Endodermal cell (in vitro differentiated cells): ENCODE results near the gene METTL8. TPM values are rescaled to one million over a fixed set of nuclear protein-coding genes. Genes with fewer than 3 reads are reported as not detected.

Experiments used
- DNase-seq: peaks from one replicate; pipeline ENCODE4 v3.0.0-alpha.2; 2017
- H3K27ac ChIP-seq: 2 replicates; pipeline ENCODE4 v1.5.1; 2013; ENCODE audit warnings: mild to moderate bottlenecking, low read depth, low read length, moderate library complexity
- H3K27me3 ChIP-seq: 2 replicates; pipeline ENCODE4 v1.6.1; 2013; ENCODE audit warnings: mild to moderate bottlenecking, low read length, moderate library complexity; ENCODE audit not compliant: insufficient read depth, control insufficient read depth, poor library complexity, severe bottlenecking
- H3K36me3 ChIP-seq: 2 replicates; pipeline ENCODE4 v1.7.0; 2013; ENCODE audit warnings: mild to moderate bottlenecking, low read length, moderate library complexity; ENCODE audit not compliant: control insufficient read depth, insufficient read depth
- H3K4me1 ChIP-seq: one replicate; pipeline ENCODE4 v1.7.0; 2013; ENCODE audit warnings: low read length; ENCODE audit not compliant: control insufficient read depth, insufficient read depth
- H3K4me3 ChIP-seq: 2 replicates; pipeline ENCODE4 v1.5.1; 2013; ENCODE audit warnings: mild to moderate bottlenecking, low read length, moderate library complexity
- H3K9ac ChIP-seq: 2 replicates; pipeline ENCODE4 v1.6.1; 2013; ENCODE audit warnings: mild to moderate bottlenecking, low read length, moderate library complexity; ENCODE audit not compliant: poor library complexity, severe bottlenecking; ENCODE audit errors: extremely low read depth
- H3K9me3 ChIP-seq: 2 replicates; pipeline ENCODE4 v1.6.1; 2013; ENCODE audit warnings: mild to moderate bottlenecking, low read length, moderate library complexity; ENCODE audit not compliant: control insufficient read depth
- H3K27ac Mint-ChIP-seq: 2 replicates; pipeline ENCODE4 v1.8.0; 2020; ENCODE audit warnings: mixed read lengths
- H3K27me3 Mint-ChIP-seq: 2 replicates; pipeline ENCODE4 v1.8.0; 2021; ENCODE audit warnings: mild to moderate bottlenecking, mixed read lengths; ENCODE audit not compliant: insufficient read depth
- H3K36me3 Mint-ChIP-seq: 2 replicates; pipeline ENCODE4 v1.8.0; 2020; ENCODE audit warnings: low read depth, mixed read lengths
- H3K4me1 Mint-ChIP-seq: 2 replicates; pipeline ENCODE4 v1.8.0; 2020; ENCODE audit warnings: mixed read lengths
- H3K4me3 Mint-ChIP-seq: 2 replicates; pipeline ENCODE4 v1.8.0; 2020; ENCODE audit warnings: mild to moderate bottlenecking, moderate library complexity, mixed read lengths
- H3K9me3 Mint-ChIP-seq: 2 replicates; pipeline ENCODE4 v1.8.0; 2020; ENCODE audit warnings: mild to moderate bottlenecking, mixed read lengths
- CTCF ChIP-seq: fragments of 200-600 bp; sonication (generic); conservative IDR thresholded peaks from 2 replicates; pipeline ENCODE4 v1.5.0; 2021; ENCODE audit warnings: antibody characterized with exemption, mild to moderate bottlenecking
- WGBS, 2 experiments: methylation state at CpG; one replicate each; pipeline versions ENCODE4 v1.1.5 to v1.1.7; 2013; ENCODE audit warnings: missing lambda C conversion rate in 2 of 2, mixed read lengths in 1 of 2; ENCODE audit not compliant: insufficient coverage in 1 of 2, insufficient read length in 1 of 2; 5-methylcytosine and 5-hydroxymethylcytosine counted together
- total RNA-seq, 2 donors: library from RNA; stranded (reverse); fragmentation: NEBNext Ultra II Directional in 1 of 2; extraction: Animal tissue kit (Norgen Biotek cat#: 25700) in 1 of 2; gene quantifications; 2 replicates in 1 of 2; 3 replicates in 1 of 2; pipeline ENCODE4 v1.2.1, GENCODE V29; 2021

Gene METTL8
- total RNA-seq, 2 donors from 2014 or later, result 20.3 to 33.6 TPM

DNA sequence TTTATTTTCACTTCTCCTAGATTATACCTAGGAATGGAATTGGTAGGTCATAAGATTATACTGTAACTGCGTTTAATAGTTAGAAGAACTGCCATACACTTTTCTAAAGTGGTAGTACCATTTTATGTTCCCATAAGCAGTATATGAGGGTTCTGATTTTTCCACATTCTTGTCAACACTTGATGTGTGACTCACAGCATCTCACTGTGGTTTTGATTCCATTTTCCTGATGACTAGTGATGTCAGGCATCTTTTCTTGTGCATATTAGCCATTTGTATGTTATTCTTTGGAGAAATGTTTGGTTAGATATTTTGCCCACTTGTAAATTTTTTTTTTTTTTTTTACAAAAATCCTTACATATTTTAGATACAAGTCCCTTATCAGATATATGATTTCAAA is 2.5 kb upstream of the METTL8 start:
- Histone ChIP-seq H3K27me3 (no peaks in the 10 kb centered on the region), H3K36me3 (peaks cover 46% of the 10 kb centered on the region), H3K27ac (no peak overlapping the region), H3K9me3 (peaks cover 20% of the 10 kb centered on the region), H3K9ac (no peak overlapping the region), H3K4me1 (no peaks in the 10 kb centered on the region), H3K4me3 (peak overlapping the region; percentile 79)
- Mint-ChIP-seq H3K9me3 (peaks cover 2% of the 10 kb centered on the region), H3K27ac (no peak overlapping the region), H3K36me3 (peaks cover 50% of the 10 kb centered on the region), H3K27me3 (no peaks in the 10 kb centered on the region), H3K4me3 (no peak overlapping the region), H3K4me1 (peaks cover 22% of the 10 kb centered on the region)
- 95% methylated on average over 1 of the region's 1 CpG; no CpG with 5 or more reads in 1 of the 2 experiments for WGBS, 2 experiments
- DNase-seq, result no peak
- no peak for TF ChIP-seq CTCF

DNA sequence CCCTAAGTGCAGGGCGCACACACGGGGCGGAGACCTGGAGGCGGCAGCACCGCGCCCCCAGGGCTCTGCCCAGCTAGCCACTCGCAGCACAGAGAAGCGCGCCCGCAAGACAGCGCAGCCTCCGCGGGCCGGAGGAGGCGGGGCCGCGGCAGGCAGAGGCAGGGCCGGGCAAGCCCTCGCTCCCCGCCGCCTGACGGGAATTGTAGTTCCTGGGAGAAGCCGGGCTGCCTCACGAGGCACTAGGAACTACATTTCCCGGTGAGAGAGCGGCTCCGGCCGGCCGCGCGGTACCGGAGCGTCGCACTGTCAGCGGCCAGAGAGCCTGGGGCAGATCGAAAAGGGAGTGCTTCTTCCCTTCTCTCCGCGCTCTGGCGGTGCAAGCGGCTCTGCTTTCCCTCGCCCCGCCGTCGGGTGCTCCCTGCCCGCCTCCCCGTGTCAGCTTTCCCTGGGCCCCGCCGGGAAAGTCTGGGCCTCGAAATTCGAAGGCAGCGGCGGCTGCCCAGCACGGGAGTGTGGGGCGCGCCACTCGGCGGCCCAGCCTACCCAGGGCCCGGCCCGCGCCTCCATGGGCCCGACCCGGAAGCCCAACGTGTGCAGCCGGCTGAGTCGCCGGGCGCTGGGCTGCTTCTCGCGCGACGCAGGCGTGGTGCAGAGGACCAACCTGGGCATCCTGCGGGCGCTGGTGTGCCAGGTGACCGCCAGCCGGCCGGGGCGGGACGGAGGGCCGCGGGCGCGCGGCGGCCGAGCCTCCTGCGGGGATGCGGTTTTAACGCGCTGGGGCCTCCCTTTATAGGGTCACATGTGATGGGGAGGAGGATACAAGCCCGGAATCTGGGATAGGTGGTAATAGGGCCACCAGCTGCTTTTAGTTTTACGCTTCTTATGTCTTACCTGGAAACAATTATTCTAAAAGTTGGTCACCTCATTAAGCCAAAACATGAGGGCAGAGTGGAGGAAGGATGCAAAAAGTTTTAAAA is 511 bp upstream of the METTL8 start, which contains the start of gene DCAF17:
TSS of gene DCAF17 (plus strand) at position 214 of the 977 bp plus-strand sequence. CDS start at position 566, 352 bp downstream.
- H3K9ac ChIP-seq, result peak within 1 kb of the TSS; percentile 55
- H3K27ac ChIP-seq, result peak within 1 kb of the TSS; percentile 82
- H3K4me1 Mint-ChIP-seq, result peaks cover 31% of the 10 kb centered on the region
- peaks cover 34% of the 10 kb centered on the region for H3K36me3 ChIP-seq
- H3K4me3 Mint-ChIP-seq, result peak within 1 kb of the TSS; percentile 68
- 0% methylated on average over 47 to 92 of the region's 92 CpGs for WGBS, 2 experiments
- H3K9me3 Mint-ChIP-seq, result peaks cover 2% of the 10 kb centered on the region
- H3K4me3 ChIP-seq, result peak within 1 kb of the TSS; percentile 79
- peaks cover 42% of the 10 kb centered on the region for H3K36me3 Mint-ChIP-seq
- no peaks in the 10 kb centered on the region for H3K27me3 Mint-ChIP-seq
- DNase-seq, result peak; percentile 99
- peaks cover 29% of the 10 kb centered on the region for H3K9me3 ChIP-seq
- H3K27me3 ChIP-seq, result no peaks in the 10 kb centered on the region
- peak; percentile 1 for TF ChIP-seq CTCF
- peak within 1 kb of the TSS; percentile 97 for H3K27ac Mint-ChIP-seq
- no peaks in the 10 kb centered on the region for H3K4me1 ChIP-seq

GRCh38 chr2:171432969-171433762 is 624 bp downstream of the METTL8 start:
- Histone ChIP-seq H3K9ac (peak overlapping the region; percentile 37), H3K36me3 (peaks cover 26% of the 10 kb centered on the region), H3K27me3 (no peaks in the 10 kb centered on the region), H3K4me3 (peak overlapping the region; percentile 79), H3K9me3 (peaks cover 29% of the 10 kb centered on the region), H3K27ac (no peak overlapping the region), H3K4me1 (no peaks in the 10 kb centered on the region)
- peak; percentile 64 for DNase-seq
- Mint-ChIP-seq H3K27me3 (no peaks in the 10 kb centered on the region), H3K27ac (peak overlapping the region; percentile 83), H3K4me1 (peaks cover 39% of the 10 kb centered on the region), H3K9me3 (peaks cover 2% of the 10 kb centered on the region), H3K4me3 (peak overlapping the region; percentile 68), H3K36me3 (peaks cover 31% of the 10 kb centered on the region)
- TF ChIP-seq CTCF, result no peak
- 36 to 61% methylated on average over 7 to 20 of the region's 20 CpGs for WGBS, 2 experiments
